K562 (cell line): ENCODE data around the gene POU4F3. TPM values are rescaled to one million over a fixed set of nuclear protein-coding genes. Genes with fewer than 3 reads are reported as not detected.

Experiments used
- ATF1 ChIP-seq, 2 experiments: fragments of 450-650 bp in 1 of 2; IDR thresholded peaks; 2 replicates each; pipeline ENCODE4 v1.6.1; 2016; ENCODE audit warnings: missing compliant biosample characterization in 1 of 2, missing genetic modification characterization in 1 of 2
- C11orf30 ChIP-seq: fragments of 450-650 bp; IDR thresholded peaks from 2 replicates; pipeline ENCODE4 v1.6.1; 2016; ENCODE audit warnings: low read depth, mild to moderate bottlenecking
- CC2D1A ChIP-seq: fragments of 450-650 bp; IDR thresholded peaks from 2 replicates; pipeline ENCODE4 v1.6.1; 2017; ENCODE audit warnings: mild to moderate bottlenecking
- CXXC5 ChIP-seq: fragments of 250-450 bp; sonication (Bioruptor Pico); IDR thresholded peaks from 2 replicates; pipeline ENCODE4 v1.8.0; 2022; ENCODE audit warnings: inconsistent platforms, mild to moderate bottlenecking, moderate library complexity
- FOXA1 ChIP-seq: fragments of 450-650 bp; IDR thresholded peaks from 2 replicates; pipeline ENCODE4 v1.6.1; 2016; ENCODE audit warnings: mild to moderate bottlenecking, borderline replicate concordance
- FOXP1 ChIP-seq: sonication (generic); formaldehyde crosslinking; IDR thresholded peaks from 2 replicates; pipeline ENCODE4 v1.8.0; 2022; ENCODE audit warnings: mild to moderate bottlenecking, missing genetic modification reagents
- NFE2L1 ChIP-seq: fragments of 450-650 bp; IDR thresholded peaks from 2 replicates; pipeline ENCODE4 v1.6.1; 2016; ENCODE audit warnings: missing genetic modification characterization, low read depth, mild to moderate bottlenecking, missing compliant biosample characterization, moderate library complexity, borderline replicate concordance
- NR2C2 ChIP-seq, 2 experiments: fragments of 200-800 bp in 1 of 2; sonication (Bioruptor generic) in 1 of 2; sonication (generic) in 1 of 2; formaldehyde crosslinking in 1 of 2; IDR thresholded peaks; 2 replicates each; pipeline versions ENCODE4 v1.6.1 to v1.8.0; 2016 to 2022; ENCODE audit warnings: mild to moderate bottlenecking in 1 of 2, missing compliant biosample characterization in 1 of 2, missing genetic modification characterization in 1 of 2, missing genetic modification reagents in 1 of 2
- PHF8 ChIP-seq: fragments of 200-600 bp; sonication (generic); IDR thresholded peaks from 2 replicates; pipeline ENCODE4 v1.6.1; 2012; ENCODE audit warnings: mixed run types, mild to moderate bottlenecking, inconsistent platforms, low read length, moderate library complexity, borderline replicate concordance
- RAD21 ChIP-seq, 2 experiments: fragments of 250-450 bp in 1 of 2; fragments of 450-650 bp in 1 of 2; sonication (Bioruptor Pico) in 1 of 2; formaldehyde crosslinking in 1 of 2; IDR thresholded peaks in 1 of 2; conservative IDR thresholded peaks in 1 of 2; 2 replicates each; pipeline versions ENCODE4 v1.4.0 to v1.8.0; 2020 to 2022; ENCODE audit warnings: mild to moderate bottlenecking in 2 of 2, moderate library complexity in 1 of 2
- REST ChIP-seq, 2 experiments: fragments of 450-650 bp; formaldehyde crosslinking in 1 of 2; IDR thresholded peaks; 2 replicates each; pipeline versions ENCODE4 v1.4.0 to v1.6.1; 2014 to 2020; ENCODE audit warnings: mild to moderate bottlenecking in 2 of 2, borderline replicate concordance in 1 of 2, low read depth in 1 of 2
- SAP30 ChIP-seq: fragments of 200-600 bp; sonication (generic); IDR thresholded peaks from 2 replicates; pipeline ENCODE4 v1.6.1; 2012; ENCODE audit warnings: borderline replicate concordance, low read depth, mild to moderate bottlenecking, moderate library complexity, low read length, control low read depth, inconsistent platforms; ENCODE audit not compliant: insufficient read depth, poor library complexity, severe bottlenecking
- USF1 ChIP-seq: sonication (generic); formaldehyde crosslinking; IDR thresholded peaks from 2 replicates; pipeline ENCODE4 v1.9.0; 2022; ENCODE audit warnings: mild to moderate bottlenecking, missing genetic modification reagents
- ZC3H4 ChIP-seq: sonication (generic); formaldehyde crosslinking; IDR thresholded peaks from 2 replicates; pipeline ENCODE4 v1.9.0; 2021; ENCODE audit warnings: missing genetic modification reagents, borderline replicate concordance
- ZKSCAN8 ChIP-seq: fragments of 200-800 bp; sonication (Bioruptor generic); IDR thresholded peaks from 2 replicates; pipeline ENCODE4 v1.6.1; 2016; ENCODE audit warnings: missing genetic modification characterization, missing compliant biosample characterization
- ZNF274 ChIP-seq: IDR thresholded peaks from 2 replicates; pipeline ENCODE4 v1.6.1; 2011; ENCODE audit warnings: low read depth, mild to moderate bottlenecking, low read length, moderate library complexity, borderline replicate concordance
- ZNF507 ChIP-seq: conservative IDR thresholded peaks from 2 replicates; pipeline ENCODE4 v1.6.1; 2017; ENCODE audit warnings: missing genetic modification characterization, missing compliant biosample characterization
- ZSCAN29 ChIP-seq: fragments of 450-650 bp; IDR thresholded peaks from 2 replicates; pipeline ENCODE4 v1.6.1; 2017
- polyA plus RNA-seq, 8 experiments: library from polyadenylated mRNA; depleted of rRNA in 4 of 8; stranded (reverse) in 5 of 8; unstranded in 3 of 8; fragments of >200 nt; fragmentation: Nextera tagmentation in 2 of 8; fragmentation: Illumina TruSeq in 1 of 8; extraction: Ambion mirVana in 2 of 8; extraction: Trizol in 1 of 8; gene quantifications; 2 replicates each; pipeline versions ENCODE4 v1.2.1 to v1.2.3, GENCODE V29; 2011 to 2014; ENCODE audit warnings: inconsistent platforms in 1 of 8, missing spikeins in 1 of 8
- total RNA-seq, 7 experiments: library from RNA; depleted of rRNA in 6 of 7; stranded (reverse); fragments of >200 nt in 6 of 7; fragmentation: Illumina TruSeq in 2 of 7; extraction: Trizol in 2 of 7; gene quantifications; 2 replicates each; pipeline versions ENCODE4 v1.2.1 to v1.2.3, GENCODE V29; 2011 to 2021; ENCODE audit warnings: low replicate concordance in 1 of 7

POU4F3 gene
- total and polyA plus RNA-seq, 9 of the 15 experiments (the other 6 are each of a cell fraction or from before 2014, with no cell fraction given) = 0.04 to 0.13 (median 0.07) TPM; not detected in 6

GRCh38 chr5:146340260-146341081 is 1.8 kb downstream of the POU4F3 start (continued):
- TF ChIP-seq REST (IDR thresholded peaks at IDR 0.05; ENCODE audit: borderline replicate concordance) = peak; percentile 99
- TF ChIP-seq REST (CRISPR knock-in tag; IDR thresholded peaks at IDR 0.05; ENCODE audit: low read depth) = peak; percentile 96
- no peak for TF ChIP-seq RAD21 (CRISPR knock-in tag; conservative IDR thresholded peaks at IDR 0.05 in 1 of 2, IDR thresholded peaks at IDR 0.05 in 1 of 2)
- TF ChIP-seq ZNF507 (tag) = no peak
- TF ChIP-seq USF1 (CRISPR knock-in tag) = no peak
- no peak for TF ChIP-seq PHF8
- TF ChIP-seq ZKSCAN8 (CRISPR knock-in tag) = no peak
- TF ChIP-seq NFE2L1 (tag) = no peak
- TF ChIP-seq CXXC5 (CRISPR knock-in tag) = 0 out of 2 replicates have a peak, but pooled peaks have one; percentile 36
- TF ChIP-seq NR2C2 (CRISPR knock-in tag; IDR thresholded peaks at IDR 0.05) = no peak
- TF ChIP-seq NR2C2 (tag; IDR thresholded peaks at IDR 0.05) = no peak
- TF ChIP-seq CC2D1A = no peak
- 0 out of 2 replicates have a peak, but pooled peaks have one; percentile 17 for TF ChIP-seq FOXP1 (CRISPR knock-in tag)
- TF ChIP-seq ZC3H4 = no peak
- no peak for TF ChIP-seq SAP30
- TF ChIP-seq ZNF274 = no peak
- TF ChIP-seq ATF1 (CRISPR knock-in tag; IDR thresholded peaks at IDR 0.05) = 0 out of 2 replicates have a peak, but pooled peaks have one; percentile 25
- TF ChIP-seq ATF1 (tag; IDR thresholded peaks at IDR 0.05) = no peak
- no peak for TF ChIP-seq C11orf30
- TF ChIP-seq ZSCAN29 = no peak
- TF ChIP-seq FOXA1 = no peak
